Stimulated activated CD4-positive, alpha-beta T cell treated with anti-CD3 and anti-CD28 coated beads, Interleukin-12 subunit alpha, Interleukin-12 subunit beta, amount 100 ng/mL, for 48 hours (primary cell): ENCODE data around the gene BRD4.
"Not testable (repeated sequence)": the region's sequence is repeated elsewhere in the genome, so short reads cannot be mapped to it uniquely, and the experiment has no call there.

Experiments
- DNase-seq, 3 donors: peaks; one replicate each; pipeline ENCODE4 v3.0.0-alpha.2; 2020; ENCODE audit warnings: low read depth in 2 of 3, low spot score in 1 of 3

Gene BRD4

GRCh38 chr19:15332311-15332996 lies at the start of gene BRD4:
Gene BRD4, minus strand, starts transcription at chr19:15332539. Its CDS starts 59,440 bp downstream, at chr19:15273099.
- peak; percentile 50 to 72 (median 57) for DNase-seq

DNA sequence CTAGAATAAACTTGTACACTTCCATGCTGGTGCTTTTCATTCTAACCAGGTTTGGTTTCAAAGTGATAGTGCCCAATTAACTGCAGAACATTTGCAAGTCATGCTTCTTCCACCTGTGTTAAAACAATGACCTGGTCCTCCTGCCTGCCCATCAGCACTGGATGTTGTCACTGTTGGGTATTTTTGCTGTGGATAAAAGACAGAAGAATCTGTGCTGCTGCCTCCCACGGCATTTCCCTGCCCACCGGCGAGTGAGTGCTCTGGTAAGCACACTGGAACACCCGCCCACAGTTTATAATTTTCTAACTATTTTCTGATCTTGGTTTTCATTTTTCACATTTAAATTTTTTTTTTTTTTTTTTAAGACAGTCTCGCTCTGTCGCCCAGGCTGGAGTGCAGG lies 49.5 kb upstream of the BRD4 start:
- no peak for DNase-seq

GRCh38 chr19:15381429-15381828 lies 49.1 kb upstream of the BRD4 start:
- no peak for DNase-seq

DNA sequence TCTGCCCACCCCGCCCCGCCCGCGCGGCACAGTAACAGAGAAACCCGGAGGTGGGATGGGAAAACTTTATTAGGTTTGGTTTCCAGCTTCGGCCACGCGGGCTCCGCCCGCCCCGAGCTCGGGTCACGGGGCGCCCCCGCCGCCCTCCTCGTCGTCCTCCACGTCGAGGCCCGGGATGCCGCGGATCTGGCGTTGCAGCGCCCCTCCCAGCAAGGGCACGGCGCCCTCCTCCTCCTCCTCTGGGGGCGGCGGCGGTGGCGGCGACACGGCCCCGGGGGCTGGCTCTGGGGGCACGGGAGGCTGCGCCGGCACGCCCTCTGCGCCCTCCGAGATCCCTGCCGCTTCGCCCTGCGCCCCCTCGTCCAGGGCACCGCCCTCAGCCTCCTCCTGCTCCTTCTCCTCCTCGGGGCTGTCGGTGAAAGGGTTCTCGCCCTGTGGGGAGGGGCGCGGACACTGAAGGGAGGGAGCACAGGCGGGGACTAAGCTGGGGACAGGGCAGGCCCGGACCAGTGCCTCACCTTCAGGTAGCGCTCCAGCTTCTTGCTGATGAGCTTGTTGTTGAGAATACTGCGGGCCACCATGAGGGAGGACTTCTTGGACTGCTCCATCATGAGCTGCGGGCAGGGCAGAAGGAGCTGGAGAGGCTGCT lies 47.8 kb upstream of the BRD4 start:
- peak in 2 of 3 donors; percentile 28 to 29 for DNase-seq

DNA sequence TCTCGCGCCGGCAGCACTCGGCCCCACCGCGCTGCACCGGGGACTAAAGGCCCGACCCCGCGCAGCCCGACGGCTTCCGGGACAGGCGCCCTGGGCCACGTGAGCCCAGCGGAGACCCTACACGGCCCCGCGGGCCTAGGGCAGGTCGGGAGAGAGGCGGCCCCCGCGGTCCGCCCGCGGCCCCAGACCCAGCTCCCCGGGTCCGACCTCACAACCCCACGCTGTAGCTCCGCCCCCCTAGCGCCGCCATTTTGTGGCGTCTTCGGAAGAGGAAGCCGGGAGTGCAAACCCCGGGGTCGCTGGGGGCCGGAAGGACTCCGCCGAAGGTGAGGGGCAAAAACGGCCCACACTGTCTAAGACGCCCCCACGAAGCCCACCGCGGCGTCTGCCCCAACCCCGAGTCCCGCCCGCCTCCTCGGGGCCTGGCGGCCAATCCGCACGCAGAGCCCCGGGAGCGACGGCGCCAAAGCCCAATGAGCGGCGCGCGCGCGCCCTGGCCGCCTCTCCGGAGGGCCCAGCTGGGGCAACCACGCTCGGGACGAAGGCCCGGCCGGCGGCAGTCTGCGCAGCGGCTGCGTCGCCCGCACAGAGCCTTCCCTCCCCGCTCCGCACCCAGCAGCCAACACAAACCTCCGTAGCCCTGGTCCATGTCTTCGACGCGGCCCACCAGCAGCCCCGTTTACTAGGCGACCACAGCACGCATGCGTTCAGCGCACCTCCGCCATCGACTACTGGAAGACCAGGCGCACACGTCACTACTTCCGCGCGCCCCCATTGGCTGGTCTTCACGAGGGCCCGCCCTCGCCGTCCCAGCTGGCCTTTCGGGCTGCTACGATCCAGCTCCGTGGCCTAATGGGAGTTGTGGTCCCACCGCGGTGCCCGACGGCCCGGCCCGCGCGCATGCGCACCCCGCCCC lies 47.0 kb upstream of the BRD4 start, which contains the start of gene AKAP8:
TSS of gene AKAP8 (minus strand) at position 705 of the 916 bp plus-strand sequence. CDS start at position 649, 56 bp downstream.
- peak; percentile 94 to 97 (median 96) for DNase-seq

GRCh38 chr19:15378534-15379082 lies 46.3 kb upstream of the BRD4 start:
- DNase-seq: peak; percentile 23 to 42 (median 38)

DNA sequence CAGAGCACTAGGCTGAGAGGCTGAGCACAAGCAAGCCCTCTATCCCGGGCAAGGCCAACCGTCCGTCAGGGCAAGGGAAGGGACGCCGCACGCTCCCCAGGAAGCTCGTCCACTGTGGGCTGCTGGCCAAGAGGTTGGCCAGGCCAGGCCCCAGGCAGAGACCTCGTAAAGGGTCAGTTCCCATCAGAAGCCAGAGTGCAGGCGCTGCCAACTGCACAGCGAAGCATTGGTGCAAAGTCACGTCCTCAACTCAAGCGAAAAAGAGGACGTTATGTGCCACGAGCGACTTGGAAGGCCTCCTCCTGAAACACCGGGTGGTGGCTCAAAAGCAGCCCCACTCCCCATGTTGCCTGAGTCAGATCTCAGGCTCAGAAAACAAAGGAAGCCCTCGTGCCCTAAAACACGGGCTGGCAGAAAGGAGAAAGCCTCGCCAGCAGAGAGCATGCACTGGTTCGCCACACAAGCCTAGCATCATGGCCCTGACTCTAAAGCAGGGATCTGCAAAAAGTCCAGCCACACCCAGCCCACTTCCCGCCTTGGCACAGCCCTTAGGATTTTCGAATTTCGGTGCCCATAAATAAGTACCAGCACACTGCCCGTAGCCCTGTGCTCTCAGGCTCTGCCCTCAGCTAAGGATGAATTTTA lies 42.6 kb upstream of the BRD4 start:
- DNase-seq: no peak

DNA sequence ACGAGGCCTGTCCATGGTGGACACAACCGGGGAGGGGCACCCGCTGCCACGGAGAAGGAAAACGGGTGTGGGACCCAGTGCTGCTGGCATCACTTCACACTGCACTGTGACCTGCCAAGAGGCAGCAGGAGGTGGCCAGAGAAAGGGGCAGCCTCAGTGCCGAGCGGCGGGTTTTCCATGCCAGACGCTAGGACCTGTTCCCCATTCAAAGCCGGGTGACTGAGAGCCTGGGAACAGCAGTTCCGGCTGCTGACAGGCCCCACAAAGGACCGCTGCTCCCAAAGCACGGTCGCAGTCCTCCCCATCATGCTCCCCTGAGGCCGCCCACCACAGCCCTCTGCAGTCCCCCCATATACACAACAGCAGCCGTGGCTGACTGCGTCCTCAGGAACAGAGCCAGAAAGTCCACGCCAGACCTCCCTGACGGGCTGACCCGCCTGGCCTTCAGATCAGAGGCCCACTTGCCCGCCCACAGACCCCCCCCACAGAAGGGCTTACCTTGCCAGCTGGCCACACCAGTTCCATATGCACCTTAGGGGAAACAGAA lies 41.8 kb upstream of the BRD4 start:
- no peak for DNase-seq

GRCh38 chr19:15373644-15374043 lies 41.3 kb upstream of the BRD4 start:
- DNase-seq: no peak

DNA sequence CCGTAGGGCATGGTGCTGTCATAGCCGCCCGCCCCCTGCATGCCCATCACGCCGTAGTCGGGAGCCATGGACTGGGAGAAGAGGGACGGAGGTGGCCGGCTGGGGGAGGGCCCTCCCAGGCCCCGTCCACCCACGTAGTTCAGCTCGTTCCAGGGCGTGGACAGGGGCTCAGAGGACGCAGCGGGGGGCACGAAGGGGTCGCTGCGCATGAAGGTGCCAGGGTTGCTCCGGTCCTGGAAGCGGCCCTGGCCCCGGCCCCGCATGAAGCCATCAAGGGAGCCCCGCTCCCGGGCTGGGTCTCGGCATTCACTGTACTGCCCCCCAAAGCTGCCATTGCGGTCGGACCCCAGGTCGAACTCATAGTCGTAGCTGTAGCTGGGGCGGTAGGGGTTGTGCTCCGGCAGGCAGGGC lies 40.6 kb upstream of the BRD4 start:
- DNase-seq: no peak

- no peak for DNase-seq
These were observed 40.1 kb upstream of the BRD4 start for GRCh38 chr19:15372470-15372869.

DNA sequence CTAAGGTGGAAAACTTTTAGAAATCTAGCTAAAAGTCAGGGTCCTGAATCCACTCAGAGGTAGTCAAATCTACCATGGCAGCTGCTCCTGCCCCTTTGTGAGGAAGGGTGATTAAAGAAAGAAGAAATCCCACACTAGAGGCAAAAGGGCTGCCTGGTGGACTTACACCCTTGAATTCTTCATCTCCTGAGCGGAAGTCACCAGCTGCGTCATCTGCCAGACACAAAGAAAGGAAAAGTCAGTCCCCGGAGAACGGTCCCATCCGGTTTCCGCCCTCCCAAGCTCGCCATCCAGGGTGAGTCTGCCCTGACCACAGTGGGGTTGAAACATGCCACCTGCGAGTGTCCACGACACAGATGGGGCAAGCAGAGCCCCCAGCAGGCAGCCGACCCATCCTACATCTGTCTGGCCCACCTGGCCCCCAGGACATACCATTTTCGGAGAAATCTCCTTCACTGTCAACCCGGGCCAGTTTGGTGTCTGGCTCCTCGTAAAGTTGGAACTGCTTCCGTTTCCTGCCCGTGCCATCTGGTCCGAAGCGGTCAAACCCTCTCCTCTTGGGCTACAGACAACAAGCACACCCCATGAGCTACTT lies 39.5 kb upstream of the BRD4 start:
- DNase-seq: no peak

DNA sequence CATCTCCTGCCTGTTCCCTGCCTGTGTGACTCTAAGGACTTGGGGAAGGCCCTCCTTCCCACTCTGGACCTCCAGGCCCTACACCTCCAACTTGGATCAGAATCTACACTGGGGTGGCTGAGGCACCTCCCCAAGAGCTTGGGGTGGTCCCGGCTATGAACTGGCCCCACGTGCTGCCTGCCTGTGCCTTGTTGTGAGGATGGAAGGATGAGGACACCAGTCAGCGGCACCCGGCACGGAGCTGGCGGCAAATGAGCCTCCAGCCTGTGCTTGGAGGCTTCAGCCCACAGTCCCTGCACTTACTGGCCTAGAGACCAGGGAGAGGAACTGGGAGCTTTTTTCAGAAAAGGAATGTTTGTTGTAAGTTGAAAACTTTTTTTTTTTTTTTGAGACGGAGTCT lies 38.8 kb upstream of the BRD4 start:
- DNase-seq: no peak

DNA sequence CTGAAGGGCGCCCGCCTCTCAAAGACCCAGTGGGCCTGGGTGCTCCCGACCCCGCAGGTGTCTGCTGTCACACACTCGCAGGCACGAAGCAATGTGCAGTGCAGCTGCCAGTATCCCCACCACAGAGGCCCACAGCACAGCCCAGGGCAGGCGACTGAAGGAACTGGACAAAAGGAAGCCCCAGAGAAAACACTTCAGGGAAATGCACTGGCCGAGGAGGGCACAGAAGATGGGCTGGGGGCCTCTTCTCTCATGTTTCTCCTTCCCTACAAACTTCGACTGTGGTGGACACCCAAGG lies 37.2 kb upstream of the BRD4 start:
- DNase-seq: no peak

DNA sequence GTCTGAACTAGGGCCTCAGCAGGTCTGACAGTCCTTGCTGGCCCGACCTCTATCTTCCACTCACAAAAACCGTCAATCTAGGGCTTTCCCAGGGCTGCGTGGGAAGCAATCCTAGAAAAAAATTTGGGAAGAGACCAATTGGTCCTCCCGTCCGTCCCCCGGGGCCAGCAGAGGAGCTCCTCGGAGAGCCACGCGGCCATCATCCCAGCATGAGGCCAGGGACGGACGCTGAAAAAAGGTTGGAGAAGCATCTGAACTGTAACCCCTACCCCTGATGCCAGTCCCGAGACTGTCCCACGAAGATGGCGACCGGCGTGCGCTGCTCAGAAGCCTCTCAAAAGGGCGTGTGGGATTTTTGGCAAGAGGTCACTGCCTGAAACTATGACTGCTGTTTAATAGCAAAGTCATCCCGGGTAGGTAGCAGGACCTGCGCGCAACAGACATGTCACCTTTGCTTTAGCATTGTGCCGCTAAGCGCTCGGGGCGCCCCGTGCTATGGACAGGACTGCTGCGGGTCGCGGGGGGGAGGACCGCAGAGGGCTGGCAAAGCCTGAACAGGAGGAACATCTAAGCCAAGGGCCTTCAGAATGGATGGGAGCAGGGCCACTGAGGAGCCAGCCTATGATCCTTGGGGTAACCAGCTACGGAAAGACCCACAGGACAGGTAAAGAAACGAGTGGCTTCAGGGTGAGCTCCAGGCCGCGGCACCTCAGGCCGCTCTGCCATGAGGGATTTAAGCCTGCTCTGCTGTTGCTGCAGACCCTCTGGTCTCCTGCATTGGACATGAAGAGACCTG lies 36.7 kb upstream of the BRD4 start:
- no peak for DNase-seq

DNA sequence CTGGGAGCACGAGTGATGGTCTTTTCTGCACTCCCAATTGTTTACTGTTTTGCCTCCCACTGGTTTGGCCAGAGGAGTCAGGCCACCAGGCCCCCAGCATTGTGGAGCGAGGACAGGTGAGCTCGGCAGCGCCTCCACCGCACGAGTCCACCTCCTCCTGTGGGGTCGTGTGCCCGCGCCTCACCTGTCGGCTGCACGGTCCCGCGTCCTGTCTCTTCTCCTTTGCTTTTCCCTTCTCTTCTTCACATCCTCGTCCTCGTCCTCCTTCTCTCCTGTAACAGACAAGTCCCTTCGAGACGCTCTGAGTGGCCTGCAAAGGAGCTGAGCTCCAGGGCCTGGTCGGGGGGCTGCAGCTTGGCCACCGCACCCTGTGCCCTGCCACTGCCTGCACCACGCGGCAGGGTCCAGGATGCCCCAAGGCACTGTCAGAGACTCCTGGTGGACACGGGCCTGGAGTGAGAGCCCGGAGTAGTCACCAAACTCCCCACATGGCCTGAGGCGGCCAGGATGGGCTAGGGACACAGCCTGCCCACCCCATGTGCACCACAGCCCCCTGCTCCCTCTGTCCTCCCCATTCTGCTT lies 35.8 kb upstream of the BRD4 start:
- no peak for DNase-seq

DNA sequence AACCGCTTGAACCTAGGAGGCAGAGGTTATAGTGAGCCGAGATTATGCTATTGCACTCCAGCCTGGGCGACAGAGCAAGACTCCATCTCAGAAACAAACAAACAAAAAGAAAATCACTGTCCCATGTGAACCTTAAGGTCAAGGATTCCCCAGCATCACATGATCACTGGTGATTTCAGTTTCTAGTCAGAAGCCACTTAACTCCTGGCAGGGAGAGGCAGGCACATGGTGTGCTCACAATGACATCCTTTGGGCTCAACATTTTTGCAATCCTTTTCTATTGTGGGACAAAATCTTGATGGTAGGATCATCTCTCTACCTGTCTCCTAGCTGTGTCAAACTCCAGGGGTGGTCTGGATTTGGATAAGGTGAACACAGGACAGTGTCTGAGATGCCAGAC lies 35.1 kb upstream of the BRD4 start:
- no peak for DNase-seq

DNA sequence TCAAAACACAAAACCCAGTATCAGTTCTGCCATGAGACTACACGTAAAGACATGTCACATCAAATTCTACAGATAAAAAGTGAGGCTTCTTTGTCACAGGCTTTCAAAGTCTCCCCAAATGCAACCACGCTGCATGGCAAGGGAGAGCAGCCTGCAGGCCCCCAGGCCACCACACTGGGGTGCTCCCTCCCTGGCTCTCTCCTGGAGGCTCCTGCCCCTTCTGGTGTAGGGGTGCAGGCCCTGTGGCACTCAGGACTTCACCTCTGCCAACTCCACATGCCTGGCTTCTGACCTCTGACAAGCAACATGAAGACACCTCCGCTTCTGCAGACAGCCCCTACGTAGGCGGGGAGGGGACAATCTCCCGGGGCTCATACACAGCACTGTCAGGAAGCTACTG lies 32.9 kb upstream of the BRD4 start:
- no peak for DNase-seq

DNA sequence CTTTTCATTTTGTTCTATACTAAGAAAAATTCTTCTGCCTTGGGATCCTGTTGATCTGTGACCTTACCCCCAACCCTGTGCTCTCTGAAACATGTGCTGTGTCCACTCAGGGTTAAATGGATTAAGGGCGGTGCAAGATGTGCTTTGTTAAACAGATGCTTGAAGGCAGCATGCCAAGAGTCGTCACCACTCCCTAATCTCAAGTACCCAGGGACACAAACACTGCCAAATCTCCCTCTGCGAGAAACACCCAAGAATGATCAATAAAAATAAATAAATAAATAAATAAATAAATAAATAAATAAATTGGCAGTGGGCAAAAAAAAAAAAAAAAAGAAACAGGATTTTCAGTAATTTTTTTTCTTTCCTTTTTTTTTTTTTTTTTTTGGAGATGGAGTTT lies 31.5 kb upstream of the BRD4 start:
- not testable (repeated sequence) for DNase-seq
